ENCODE data around the gene SMAD5.

DNA sequence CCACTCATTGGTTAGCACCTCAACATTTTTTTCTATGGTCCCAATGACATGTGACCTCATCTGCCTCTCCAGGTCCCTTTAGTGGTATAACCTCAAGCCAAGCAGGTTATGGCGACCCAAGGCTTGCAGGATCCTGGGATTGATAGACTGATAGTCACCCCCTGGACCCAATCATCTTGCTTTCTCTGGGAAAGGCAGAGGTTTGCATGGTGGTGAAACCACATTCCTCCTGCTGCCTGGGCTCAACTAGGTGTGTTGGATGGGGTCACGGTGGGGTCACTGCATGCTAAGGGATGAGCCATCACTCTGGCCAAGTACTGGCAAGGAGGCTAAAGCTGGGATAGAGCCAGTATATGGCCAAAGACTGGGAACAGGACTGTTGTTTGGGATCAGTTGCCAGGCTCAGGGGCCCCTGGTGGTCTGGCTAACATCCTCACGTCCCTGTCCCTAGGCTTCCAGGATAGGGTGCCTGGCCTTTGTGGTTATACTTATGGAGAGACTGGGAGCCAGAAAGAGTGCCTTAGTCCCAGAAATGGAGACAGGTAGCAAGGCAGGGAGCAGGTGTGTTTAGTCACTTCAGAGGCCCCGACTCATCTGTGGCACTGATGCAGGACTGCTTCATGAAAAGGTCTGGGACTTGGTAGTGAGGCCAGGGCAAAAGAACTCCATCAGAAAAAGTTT is 65.0 kb downstream of the SMAD5 start:
- TF ChIP-seq, protein P1, sequence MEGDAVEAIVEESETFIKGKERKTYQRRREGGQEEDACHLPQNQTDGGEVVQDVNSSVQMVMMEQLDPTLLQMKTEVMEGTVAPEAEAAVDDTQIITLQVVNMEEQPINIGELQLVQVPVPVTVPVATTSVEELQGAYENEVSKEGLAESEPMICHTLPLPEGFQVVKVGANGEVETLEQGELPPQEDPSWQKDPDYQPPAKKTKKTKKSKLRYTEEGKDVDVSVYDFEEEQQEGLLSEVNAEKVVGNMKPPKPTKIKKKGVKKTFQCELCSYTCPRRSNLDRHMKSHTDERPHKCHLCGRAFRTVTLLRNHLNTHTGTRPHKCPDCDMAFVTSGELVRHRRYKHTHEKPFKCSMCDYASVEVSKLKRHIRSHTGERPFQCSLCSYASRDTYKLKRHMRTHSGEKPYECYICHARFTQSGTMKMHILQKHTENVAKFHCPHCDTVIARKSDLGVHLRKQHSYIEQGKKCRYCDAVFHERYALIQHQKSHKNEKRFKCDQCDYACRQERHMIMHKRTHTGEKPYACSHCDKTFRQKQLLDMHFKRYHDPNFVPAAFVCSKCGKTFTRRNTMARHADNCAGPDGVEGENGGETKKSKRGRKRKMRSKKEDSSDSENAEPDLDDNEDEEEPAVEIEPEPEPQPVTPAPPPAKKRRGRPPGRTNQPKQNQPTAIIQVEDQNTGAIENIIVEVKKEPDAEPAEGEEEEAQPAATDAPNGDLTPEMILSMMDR (IDR thresholded peaks at IDR 0.05): no peak
- TF ChIP-seq POLR2A (IDR thresholded peaks at IDR 0.05): no peak

Measured in thyroid gland (tissue), 4 donors.